Fibroblast of skin of abdomen (primary cell): ENCODE measurements around the gene ERICH6B.

Source experiments
- DNase-seq: peaks from one replicate; pipeline ENCODE4 v3.0.0-alpha.2; 2013

ERICH6B gene

DNA sequence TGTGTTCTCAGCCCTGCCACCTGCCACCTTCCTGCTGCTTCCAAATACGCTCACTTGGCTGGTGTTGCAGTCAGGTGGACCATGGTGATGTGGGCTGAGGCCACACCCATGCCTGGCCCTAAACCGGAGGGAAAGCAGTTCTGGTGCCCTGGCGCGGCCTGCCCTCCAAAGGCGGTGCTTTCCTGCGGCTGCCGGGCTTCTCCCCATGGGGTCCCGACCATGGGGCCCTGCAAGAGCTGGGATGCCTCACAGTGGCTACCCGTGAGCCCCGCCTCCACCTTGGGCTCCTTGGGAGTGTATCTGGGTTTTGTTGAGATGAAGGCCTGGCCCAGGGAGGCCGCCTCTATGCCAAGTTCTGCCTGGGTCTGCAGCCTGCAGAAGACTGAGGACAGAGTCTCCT is 73.7 kb downstream of the ERICH6B start:
- no peak for DNase-seq

DNA sequence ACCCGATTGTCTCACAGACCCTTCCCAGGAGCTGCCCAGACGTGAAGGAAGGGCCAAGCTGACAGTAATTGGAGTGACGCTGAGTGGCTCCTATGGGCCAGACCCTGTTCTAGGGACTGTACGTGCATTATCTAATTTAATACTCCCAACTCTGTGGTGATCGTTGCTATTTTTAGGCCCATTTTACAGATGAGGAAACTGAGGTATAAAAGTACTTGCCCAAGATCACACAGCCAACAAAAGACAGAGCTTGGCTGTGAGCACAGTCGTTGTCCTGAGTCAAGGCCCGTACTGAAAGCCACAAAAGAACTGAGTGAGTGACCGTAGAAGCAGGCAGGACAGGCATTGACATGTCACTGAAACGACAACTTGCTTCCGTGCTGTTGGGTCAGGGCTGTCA is 74.7 kb downstream of the ERICH6B start:
- no peak for DNase-seq

DNA sequence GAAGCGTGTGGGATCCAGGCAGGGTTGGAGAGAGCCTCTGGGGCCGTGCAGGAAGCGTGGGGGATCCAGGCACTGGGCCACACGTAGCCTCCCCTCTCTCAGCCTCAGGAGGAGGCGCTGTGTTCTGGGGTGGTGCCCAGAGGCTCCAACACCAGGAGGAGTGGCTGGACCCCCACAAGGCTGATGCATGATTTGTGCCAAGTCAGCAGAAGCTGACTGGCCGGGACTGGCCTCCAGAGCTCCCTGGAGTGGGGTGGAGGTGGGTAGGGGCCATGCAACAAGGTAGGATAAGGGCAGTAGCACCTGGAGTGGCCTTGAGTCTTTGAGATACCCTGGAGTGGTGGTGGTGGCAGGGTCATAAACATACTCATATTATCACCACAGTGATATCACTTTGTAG is 75.3 kb downstream of the ERICH6B start:
- no peak for DNase-seq

DNA sequence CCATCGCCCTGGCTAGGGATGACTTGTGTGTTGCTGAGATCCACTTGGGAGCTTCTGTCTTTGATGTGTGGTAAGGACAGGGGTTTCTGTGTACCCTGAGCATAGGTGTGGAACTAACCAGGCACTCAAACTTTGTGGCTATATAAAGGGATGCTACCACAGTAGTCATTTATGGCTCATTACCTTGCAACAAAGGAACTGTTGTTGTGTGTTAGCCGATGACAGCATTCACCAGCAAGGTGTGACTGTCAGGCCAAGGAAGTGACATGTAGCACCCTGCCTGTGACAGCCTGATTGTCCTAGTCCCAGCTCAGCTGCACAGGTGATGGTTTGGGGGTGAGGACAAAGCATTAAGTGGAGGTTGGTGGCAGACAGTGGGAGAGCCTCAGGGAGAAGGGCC is 77.2 kb downstream of the ERICH6B start:
- DNase-seq = no peak

DNA sequence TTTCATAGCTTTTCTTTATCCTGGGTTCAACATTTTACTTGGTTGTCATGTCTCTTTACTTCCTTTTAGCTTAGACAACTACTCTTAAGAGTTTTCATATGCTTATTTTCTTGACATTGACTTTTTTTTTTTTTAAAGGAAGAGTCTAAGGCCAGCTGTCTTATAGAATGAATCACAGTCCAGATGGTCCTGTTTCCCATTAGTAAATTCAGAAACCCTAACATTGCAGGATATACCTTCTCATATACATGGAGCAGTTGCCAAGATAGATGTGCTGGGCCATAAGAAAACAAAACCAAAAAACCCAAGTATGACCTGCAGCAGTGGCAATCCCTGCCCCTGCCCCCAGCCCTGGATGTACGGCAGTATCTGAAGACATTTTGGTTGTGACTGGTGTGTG is 78.0 kb downstream of the ERICH6B start:
- peak; percentile 53 for DNase-seq

GRCh38 chr13:45536224-45536623 is 79.3 kb downstream of the ERICH6B start:
- no peak for DNase-seq

DNA sequence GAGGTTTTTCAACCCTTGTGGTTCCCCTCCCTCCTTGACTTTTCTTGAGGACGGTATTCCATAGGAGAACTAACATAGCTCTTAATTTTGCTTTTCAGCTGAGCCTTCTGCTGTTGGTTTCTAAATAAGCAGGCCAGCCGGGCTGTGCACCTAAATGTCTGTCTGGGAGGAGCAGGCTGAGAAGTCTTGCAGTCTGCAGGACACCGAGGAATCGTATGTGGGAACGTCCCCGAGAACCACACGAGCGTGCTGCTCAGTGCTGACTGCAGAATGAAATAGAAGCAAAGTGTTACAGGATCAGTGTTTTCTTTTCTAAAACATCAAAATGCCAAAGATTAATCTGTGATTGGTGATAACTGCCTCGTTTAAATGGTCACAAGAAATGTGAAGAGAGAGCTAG is 80.9 kb downstream of the ERICH6B start:
- DNase-seq = no peak

DNA sequence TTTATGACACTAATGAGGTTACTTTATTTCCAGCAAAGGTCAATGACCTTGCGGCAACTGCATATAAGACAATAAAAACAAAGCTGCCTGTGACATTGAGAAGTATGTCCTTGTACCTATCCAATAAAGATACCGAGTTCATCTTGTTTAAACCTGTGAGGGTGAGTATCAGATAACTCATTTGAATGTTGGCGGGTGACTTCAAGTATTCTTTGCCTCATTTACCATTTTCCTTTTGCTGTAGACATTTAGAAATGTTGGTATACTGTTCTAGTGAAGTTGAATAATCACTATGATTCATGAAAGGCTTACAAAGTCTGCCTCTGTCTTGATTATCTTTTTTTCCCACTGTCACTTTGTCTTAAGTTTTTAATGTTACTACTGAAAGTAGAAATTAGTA is 85.8 kb downstream of the ERICH6B start:
- DNase-seq = no peak

- no peak for DNase-seq
Measured at GRCh38 chr13:45527699-45528462, 87.7 kb downstream of the ERICH6B start.

DNA sequence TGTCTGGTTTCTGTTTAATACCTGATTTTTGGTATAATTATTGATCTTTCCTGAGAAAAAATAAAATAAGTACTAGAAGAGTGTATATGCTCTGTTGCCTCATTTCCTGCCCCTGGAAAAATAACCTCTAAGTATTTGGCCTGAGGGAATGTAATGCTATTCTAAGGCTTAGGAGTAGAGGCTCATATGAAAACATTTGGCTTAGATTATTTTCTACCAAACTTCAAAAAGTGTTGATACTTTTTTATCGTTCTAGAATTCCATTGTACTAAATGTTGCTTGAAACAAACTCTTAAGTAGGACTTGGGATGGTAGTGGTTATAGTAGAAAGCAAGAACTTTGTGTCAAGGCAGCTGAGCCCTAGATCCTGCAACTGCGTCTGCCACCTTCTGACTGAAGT is 93.0 kb downstream of the ERICH6B start:
- DNase-seq = no peak

DNA sequence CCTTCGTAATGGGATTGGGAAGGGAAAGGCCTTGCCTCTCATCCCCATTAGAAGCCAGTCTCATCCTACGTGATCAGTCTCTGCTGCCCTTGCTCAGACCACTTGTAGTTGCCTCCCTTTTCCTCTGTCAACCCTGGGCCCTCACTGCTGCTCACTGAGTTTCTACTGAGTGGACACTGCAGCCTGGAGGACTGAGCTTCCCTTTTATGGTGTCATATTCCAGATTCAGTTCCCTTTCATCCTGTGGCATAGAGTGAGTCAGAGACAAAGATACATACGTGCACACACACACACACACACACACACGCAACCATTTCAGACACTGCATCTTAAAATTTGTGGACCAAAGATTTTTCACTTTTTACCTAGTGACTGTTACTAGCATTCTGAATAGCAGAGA is 94.2 kb downstream of the ERICH6B start:
- peak; percentile 67 for DNase-seq

- DNase-seq = no peak
Measured at GRCh38 chr13:45519493-45519892, 96.0 kb downstream of the ERICH6B start.

DNA sequence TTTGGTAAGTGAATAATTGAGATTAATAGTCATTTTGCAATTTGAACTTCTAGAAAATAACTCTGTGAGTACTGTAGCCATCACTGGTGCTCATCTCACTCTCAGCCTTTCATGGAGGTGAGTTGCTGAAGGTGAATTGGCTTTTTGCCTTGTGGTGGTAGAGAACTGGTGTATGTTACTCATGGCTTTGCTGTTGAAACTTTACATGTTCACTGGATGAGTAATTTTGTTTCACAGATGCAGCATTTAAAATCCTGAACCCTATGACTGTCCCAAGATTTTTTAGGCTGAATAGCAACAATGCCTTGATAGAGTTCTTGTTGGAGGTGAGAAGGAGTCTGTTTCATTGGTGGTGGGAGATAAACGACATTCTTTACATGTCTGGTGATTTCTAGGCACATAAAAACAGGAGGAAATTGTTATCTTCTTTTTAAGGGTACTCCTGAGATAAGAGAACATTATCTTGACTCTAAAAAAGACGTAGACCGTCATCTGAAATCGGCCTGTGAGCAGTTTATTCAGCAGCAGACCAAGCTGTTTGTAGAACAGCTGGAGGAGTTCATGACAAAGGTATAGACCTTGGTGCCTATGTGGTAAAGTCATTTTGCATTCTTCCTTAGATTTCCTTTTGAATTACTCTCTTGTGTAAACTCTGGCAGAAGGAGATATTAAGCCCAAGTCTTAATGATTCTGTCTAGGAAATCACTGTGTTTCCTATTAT is 96.9 kb downstream of the ERICH6B start:
- DNase-seq = peak; percentile 50

DNA sequence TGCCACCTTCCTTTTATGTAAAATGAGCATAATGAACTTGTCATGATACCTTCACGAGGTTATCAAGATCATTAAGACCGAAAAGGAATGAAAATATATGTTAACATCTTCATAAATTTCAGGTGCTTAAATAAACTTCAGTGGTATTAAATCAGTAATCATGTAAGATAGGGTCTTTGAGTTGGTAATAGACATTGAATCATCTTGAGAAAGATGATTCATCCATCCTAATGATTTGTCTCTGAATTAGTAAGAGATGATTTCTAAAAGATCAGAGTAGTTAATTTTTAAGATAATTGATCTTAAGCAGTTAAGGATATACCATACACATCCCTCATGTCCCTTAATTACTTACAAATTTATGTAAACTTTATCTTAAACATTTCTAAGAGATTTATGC is 98.8 kb downstream of the ERICH6B start:
- no peak for DNase-seq

GRCh38 chr13:45512098-45512496 is 103.4 kb downstream of the ERICH6B start:
- no peak for DNase-seq

- DNase-seq = peak; percentile 69
Measured at GRCh38 chr13:45511310-45512097, 104.0 kb downstream of the ERICH6B start.

DNA sequence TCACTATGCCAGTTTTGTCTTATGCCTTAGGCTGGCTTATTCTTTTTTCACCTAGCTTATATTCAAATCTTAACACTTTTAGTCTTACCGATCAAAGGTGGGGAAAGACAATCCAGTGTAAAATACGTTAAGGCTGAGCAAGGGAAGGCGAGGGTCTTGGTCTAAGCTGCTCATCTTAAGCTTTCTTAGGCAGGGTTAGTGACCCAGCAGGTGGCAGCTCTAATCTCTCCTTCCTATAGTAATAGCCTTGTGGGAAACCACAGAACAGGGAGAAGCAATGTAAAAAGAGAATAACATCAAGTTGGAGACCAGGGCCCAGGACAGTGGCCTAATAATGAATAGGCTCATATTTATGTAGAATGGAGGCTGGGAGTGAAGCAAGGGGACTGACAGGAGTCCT is 104.9 kb downstream of the ERICH6B start:
- DNase-seq = no peak

- DNase-seq = no peak
Measured at GRCh38 chr13:45508776-45509175, 106.8 kb downstream of the ERICH6B start.

DNA sequence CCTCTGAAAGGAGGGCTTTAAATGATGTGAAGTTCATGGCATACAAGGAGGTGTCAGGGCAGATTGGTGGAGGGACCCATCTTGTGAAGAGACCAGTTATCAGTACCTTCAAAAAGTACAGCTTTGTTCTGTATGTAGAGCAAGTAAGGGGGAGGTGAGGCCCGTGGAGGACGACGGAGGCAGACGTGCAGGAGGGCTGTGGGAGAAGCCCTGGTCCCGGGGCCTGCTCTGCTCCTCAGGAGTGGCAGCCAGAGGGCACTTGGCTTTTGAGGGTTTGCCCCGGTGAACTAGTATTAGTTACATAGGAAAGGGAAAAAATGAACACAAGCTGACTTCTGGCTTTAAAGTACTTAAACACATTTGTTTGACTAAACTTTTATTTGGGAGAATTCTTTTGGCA is 108.7 kb downstream of the ERICH6B start:
- no peak for DNase-seq

GRCh38 chr13:45503658-45504057 is 111.9 kb downstream of the ERICH6B start:
- no peak for DNase-seq

DNA sequence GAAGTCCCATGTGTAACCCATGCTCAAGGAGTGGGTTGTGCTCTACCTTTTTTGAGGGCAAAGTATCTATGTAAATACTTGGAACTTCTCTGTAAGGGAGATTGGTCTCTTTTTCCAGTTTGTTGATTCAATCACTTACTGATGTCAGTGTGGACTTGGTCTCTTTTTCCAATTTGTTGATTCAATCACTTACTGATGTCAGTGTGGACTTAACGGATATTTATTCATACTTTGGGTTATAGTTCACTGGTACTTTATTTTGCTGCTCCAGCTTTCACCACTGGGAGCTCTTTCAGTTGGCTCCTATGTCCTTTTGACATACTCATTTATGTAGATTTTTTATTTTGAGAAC is 114.4 kb downstream of the ERICH6B start:
- DNase-seq = no peak

- DNase-seq = peak; percentile 89
Measured at GRCh38 chr13:45500492-45501174, 114.9 kb downstream of the ERICH6B start.

DNA sequence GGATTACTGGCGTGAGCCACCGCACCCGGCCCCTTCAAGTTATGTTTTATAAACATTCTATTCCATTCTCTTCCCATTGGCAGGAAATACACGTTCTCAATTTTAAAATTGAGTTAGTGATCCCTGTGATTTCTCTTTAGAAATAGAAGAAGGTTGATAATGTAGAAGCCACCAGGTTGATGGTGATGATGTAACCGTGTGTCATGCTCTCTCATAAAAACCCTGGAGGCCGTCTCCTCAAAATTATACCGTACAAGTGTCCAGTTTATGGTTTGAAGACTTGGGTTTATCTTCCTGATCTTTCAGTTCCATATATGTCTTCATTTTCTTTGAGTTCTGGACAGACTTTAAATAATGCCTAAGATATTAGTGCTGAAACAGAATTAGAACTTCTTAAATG is 118.6 kb downstream of the ERICH6B start:
- no peak for DNase-seq
